ENCODE data around the gene ATP5F1E.

Gene ATP5F1E

DNA sequence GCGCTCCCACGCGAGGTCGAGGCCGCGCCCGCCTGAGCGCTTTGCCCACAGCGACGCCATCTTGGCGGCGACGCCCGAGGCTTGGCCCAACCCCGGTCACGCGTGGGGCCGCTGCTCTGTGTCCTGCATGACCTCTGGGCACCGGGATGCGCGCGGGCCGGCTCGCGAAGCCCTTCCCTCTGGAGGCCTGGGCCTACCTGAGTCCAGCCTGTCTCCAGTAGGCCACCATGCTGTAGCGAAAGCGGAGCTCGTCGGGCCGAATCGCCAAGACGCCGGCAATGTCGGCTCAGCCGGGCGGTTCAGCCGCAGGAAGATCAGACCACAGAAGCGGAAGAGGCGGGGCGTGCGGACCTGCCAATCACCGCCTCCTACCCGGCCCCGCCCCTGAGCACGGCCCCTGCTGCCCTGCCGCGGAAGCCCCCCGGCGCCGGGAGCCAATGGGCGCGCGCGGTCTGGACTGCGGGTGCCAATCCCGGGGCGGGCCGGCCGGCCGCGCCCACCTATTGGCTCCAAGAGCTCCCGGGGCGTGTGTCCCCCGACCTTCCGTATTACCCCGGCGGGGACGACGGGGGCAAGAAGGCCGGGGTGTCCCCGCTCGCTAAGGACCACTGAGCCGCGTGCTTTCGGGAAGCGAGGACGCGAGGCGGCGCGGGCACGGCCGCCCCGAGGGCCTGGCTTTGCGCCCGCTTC lies at the start of gene ATP5F1E:
TSS of gene ATP5F1E (minus strand) at position 313 of the 690 bp plus-strand sequence. CDS start at position 229, 84 bp downstream.
- POLR2A ChIA-PET (ENCODE audit: low non-redundant PET), result interaction anchor here (0.5 to 2.0 kb wide), 13 partner anchors 9 to 1819 kb away, joined by 3 to 20 read pairs (median 3); partner anchors contain the start of gene PRELID3B
- CTCF ChIA-PET, result interaction anchor here (0.5 to 1.7 kb wide), 11 partner anchors 19 to 852 kb away, joined by 3 to 6 read pairs (median 3); no protein-coding TSS in a partner anchor
- H3K27ac ChIP-seq, result peak within 1 kb of the TSS; percentile 85
- DNase-seq (ENCODE audit: low spot score), result peak; percentile 99
- TF ChIP-seq, protein P1, sequence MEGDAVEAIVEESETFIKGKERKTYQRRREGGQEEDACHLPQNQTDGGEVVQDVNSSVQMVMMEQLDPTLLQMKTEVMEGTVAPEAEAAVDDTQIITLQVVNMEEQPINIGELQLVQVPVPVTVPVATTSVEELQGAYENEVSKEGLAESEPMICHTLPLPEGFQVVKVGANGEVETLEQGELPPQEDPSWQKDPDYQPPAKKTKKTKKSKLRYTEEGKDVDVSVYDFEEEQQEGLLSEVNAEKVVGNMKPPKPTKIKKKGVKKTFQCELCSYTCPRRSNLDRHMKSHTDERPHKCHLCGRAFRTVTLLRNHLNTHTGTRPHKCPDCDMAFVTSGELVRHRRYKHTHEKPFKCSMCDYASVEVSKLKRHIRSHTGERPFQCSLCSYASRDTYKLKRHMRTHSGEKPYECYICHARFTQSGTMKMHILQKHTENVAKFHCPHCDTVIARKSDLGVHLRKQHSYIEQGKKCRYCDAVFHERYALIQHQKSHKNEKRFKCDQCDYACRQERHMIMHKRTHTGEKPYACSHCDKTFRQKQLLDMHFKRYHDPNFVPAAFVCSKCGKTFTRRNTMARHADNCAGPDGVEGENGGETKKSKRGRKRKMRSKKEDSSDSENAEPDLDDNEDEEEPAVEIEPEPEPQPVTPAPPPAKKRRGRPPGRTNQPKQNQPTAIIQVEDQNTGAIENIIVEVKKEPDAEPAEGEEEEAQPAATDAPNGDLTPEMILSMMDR (conservative IDR thresholded peaks at IDR 0.05; ENCODE audit: low read depth), result no peak

DNA sequence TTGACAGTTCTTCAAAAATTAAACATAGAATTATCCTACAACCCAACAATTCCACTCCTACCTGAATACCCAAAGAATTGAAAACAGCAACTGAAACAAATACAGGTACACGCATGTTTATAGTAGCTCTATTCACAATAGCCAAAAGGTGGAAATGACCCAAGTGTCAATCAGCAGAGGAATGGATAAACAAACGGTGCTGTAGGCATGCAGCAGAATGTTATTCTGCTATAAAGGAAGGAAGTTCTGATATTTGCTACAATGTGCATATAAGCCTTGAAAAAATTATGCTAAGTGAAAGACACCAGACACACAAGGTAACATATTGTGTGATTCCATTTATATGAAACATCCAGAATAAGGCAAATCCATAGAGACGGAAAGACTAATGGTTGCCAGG lies 48.9 kb upstream of the ATP5F1E start:
- TF ChIP-seq, protein P1 (conservative IDR thresholded peaks at IDR 0.05; ENCODE audit: low read depth), result no peak
- no peak overlapping the region for H3K27ac ChIP-seq
- CTCF ChIA-PET, result interaction anchor here (0.7 kb wide), 1 partner anchor 1847 kb away, joined by 3 read pairs; no protein-coding TSS in a partner anchor
- DNase-seq (ENCODE audit: low spot score), result no peak
- POLR2A ChIA-PET (ENCODE audit: low non-redundant PET), result no interaction called here

DNA sequence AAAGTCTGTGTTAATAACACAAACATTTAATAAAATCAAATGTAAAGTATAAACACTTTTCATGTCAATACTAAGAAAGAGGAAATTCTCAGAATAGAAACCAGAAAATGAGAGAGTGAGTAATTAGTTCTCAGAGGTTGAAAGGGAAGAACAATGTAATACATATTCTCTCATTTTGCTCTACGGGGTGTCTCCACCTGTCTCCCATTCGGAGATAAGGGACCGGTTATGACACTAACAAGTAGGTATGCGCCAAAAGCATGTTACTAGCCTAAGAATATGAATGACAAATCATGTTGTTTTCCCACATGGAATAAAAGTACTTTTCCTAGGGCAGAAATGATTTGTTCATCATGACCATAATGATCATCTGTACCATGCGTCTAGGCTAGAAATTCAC lies 46.1 kb upstream of the ATP5F1E start:
- DNase-seq (ENCODE audit: low spot score), result peak; percentile 54
- ChIA-PET CTCF (no interaction called here), POLR2A (ENCODE audit: low non-redundant PET) (no interaction called here)
- TF ChIP-seq, protein P1 (conservative IDR thresholded peaks at IDR 0.05; ENCODE audit: low read depth), result no peak
- no peak overlapping the region for H3K27ac ChIP-seq

DNA sequence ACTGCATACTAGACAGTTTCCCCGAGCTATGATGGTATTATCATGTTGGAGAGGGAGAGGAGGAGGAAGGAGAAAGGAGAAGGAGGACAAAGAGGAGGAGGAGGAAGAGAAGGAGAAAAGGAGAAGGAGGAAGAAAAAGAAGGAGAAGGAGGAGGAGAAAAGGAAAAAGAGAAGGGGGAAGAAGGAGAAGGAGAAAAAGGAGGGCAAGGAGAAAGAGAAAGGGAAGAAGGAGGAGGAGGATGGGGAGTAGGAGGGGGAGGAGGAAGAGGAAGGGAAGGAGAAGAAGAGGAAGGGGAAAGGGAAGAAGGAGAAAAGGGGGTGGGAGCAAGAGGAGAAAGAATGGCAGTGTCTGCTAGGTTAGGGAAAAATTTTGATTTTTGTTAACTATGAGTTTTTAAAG lies 45.6 kb upstream of the ATP5F1E start:
- POLR2A ChIA-PET (ENCODE audit: low non-redundant PET), result no interaction called here

DNA sequence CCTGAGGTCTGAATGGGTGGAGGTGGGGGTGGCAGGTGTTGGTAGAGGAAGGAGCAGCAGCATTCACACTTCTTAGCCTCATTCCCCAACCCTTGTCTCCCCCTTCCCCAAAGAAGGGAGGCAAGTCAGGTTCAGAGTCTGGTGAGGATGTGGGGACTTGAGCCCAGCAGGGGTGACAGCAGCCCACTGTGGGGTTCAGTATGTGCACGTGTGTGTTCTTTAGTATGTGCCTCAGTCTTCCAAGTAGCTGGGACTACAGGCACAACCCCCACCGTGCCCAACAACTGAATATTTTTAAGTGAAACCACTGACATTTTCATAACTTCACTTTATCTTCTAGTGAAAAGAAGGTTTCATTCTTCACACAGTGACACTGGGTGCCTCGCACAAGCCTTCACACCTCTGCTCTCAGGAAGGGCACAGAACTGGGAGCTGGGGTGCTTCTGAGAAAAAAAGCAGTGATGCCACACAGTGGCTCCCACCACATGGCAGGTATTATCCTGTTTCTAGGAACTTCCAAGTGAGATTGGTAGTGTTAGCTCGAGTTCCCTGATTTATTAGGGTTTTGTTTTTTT lies 43.9 kb upstream of the ATP5F1E start:
- POLR2A ChIA-PET (ENCODE audit: low non-redundant PET), result no interaction called here
- no peak for DNase-seq (ENCODE audit: low spot score)
- CTCF ChIA-PET, result interaction anchor here (0.5 to 1.2 kb wide), 4 partner anchors 12 to 146 kb away, joined by 3 to 4 read pairs (median 3); no protein-coding TSS in a partner anchor
- TF ChIP-seq, protein P1 (conservative IDR thresholded peaks at IDR 0.05; ENCODE audit: low read depth), result no peak
- no peak overlapping the region for H3K27ac ChIP-seq

More for the DNA sequence above, 45.6 kb upstream of the ATP5F1E start:
- TF ChIP-seq, protein P1 (conservative IDR thresholded peaks at IDR 0.05; ENCODE audit: low read depth), result no peak
- CTCF ChIA-PET, result no interaction called here
- no peak for DNase-seq (ENCODE audit: low spot score)
- no peak overlapping the region for H3K27ac ChIP-seq

DNA sequence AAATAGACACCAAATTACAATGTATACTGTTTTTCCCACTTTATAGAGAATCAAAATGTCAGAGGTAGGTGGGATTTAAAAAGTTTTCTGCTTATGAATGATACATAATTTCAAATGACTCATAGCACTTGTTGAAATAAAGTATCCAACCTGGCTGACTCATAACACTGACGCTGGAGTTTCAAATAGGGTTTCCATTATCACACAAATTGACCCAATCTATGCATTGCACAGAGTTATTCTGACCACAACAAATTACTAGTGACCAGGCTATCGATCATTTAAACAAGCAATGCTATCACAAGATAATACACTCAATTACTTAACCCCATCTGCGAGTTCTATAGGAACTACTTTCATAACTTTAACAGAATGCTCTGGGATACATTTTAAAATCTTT lies 42.3 kb upstream of the ATP5F1E start:
- DNase-seq (ENCODE audit: low spot score), result peak; percentile 80
- no peak overlapping the region for H3K27ac ChIP-seq
- TF ChIP-seq, protein P1 (conservative IDR thresholded peaks at IDR 0.05; ENCODE audit: low read depth), result no peak
- ChIA-PET CTCF (interaction anchor here (0.6 to 1.0 kb wide), 3 partner anchors 14 to 1594 kb away, joined by 3 to 4 read pairs (median 3); no protein-coding TSS in a partner anchor), POLR2A (ENCODE audit: low non-redundant PET) (no interaction called here)

Data from RWPE1 (cell line).